H1 (cell line): Measurements from ENCODE around the gene MYBPHL.

Experiments used
- CEBPB ChIP-seq: IDR thresholded peaks from 2 replicates; pipeline ENCODE4 v1.6.1; 2012; ENCODE audit warnings: low read depth, low read length
- E2F6 ChIP-seq: IDR thresholded peaks from 2 replicates; pipeline ENCODE4 v1.6.1; 2012; ENCODE audit warnings: inconsistent platforms
- KDM4A ChIP-seq: IDR thresholded peaks from one replicate; pipeline ENCODE4 v1.7.1; 2012; ENCODE audit warnings: low read depth, mild to moderate bottlenecking, moderate library complexity, low read length, inconsistent platforms; ENCODE audit not compliant: severe bottlenecking
- MAFK ChIP-seq: IDR thresholded peaks from 2 replicates; pipeline ENCODE4 v1.6.1; 2012; ENCODE audit warnings: low read depth, mild to moderate bottlenecking, improper control_type of control experiment, low read length
- POLR2A ChIP-seq, 2 experiments: IDR thresholded peaks; 1 replicate in 1 of 2; 2 replicates in 1 of 2; pipeline ENCODE4 v1.6.1; 2011; ENCODE audit warnings: low read depth in 2 of 2, low read length in 2 of 2, mild to moderate bottlenecking in 2 of 2; ENCODE audit errors: control extremely low read depth in 1 of 2
- SIRT6 ChIP-seq: IDR thresholded peaks from one replicate; pipeline ENCODE4 v1.7.1; 2012; ENCODE audit warnings: low read length, inconsistent platforms

- no peak for TF ChIP-seq MAFK
- TF ChIP-seq E2F6: no peak
- no peak for TF ChIP-seq KDM4A
- TF ChIP-seq POLR2A (IDR thresholded peaks at IDR 0.05; ENCODE audit: control extremely low read depth in 1 of 2, low read depth in 2 of 2, low read length in 2 of 2): no peak
- TF ChIP-seq CEBPB: no peak
- TF ChIP-seq SIRT6: no peak
Observed at GRCh38 chr1:109265016-109265415, 41.8 kb downstream of the MYBPHL start.
